ENCODE results near the gene FAM228B. TPM values are rescaled to one million over a fixed set of nuclear protein-coding genes. Genes with fewer than 3 reads are reported as not detected.

FAM228B gene
- total and polyA plus RNA-seq, 2 donors (not counting 1 experiment from before 2014, with no cell fraction given) = 9.8 to 47.2 TPM

- H3K79me2 ChIP-seq (ENCODE audit: control insufficient read depth, insufficient read depth, low read length) = peaks cover 9% of the 10 kb centered on the region
- under 1% methylated on average over 39 of the region's 44 CpGs for WGBS (ENCODE audit: insufficient coverage)
- TF ChIP-seq EZH2 (IDR thresholded peaks at IDR 0.05; ENCODE audit: borderline replicate concordance, insufficient read depth, low read depth, low read length, poor library complexity, severe bottlenecking) (no peak), CTCF (IDR thresholded peaks at IDR 0.05) (peak; percentile 98)
Measured at GRCh38 chr2:24084386-24085199, 38.7 kb upstream of the FAM228B start, which contains the start of gene TP53I3. TSS of gene TP53I3 (minus strand) at chr2:24084834. CDS start at chr2:24084326, 508 bp downstream.

More at GRCh38 chr2:24084386-24085199, 38.7 kb upstream of the FAM228B start, which contains the start of gene TP53I3:
- Histone ChIP-seq H3K9me3 (ENCODE audit: control extremely low read depth in 1 of 3, control insufficient read depth in 2 of 3, insufficient read depth in 1 of 3, low read length in 2 of 3) (no peaks in the 10 kb centered on the region), H3K4me3 (ENCODE audit: control extremely low read depth in 1 of 5, extremely low read depth in 1 of 5, insufficient read depth in 1 of 5, low read depth in 2 of 5, low read length in 4 of 5) (peak within 1 kb of the TSS; percentile 36 to 84 (median 68)), H3K9ac (ENCODE audit: low read length) (peak within 1 kb of the TSS; percentile 80), H3K36me3 (replicated peaks in 1 of 2; ENCODE audit: control extremely low read depth in 1 of 2, control insufficient read depth in 1 of 2, extremely low read depth in 1 of 2, insufficient read depth in 2 of 2, low read length in 1 of 2) (peaks cover 2 to 12% of the 10 kb centered on the region in 2 experiments), H3K4me2 (replicated peaks; ENCODE audit: low read depth, low read length, poor library complexity, severe bottlenecking) (peak within 1 kb of the TSS; percentile 95), H4K20me1 (ENCODE audit: control insufficient read depth, insufficient read depth, low read length, poor library complexity, severe bottlenecking) (no peaks in the 10 kb centered on the region), H3K27ac (ENCODE audit: low read length in 2 of 2) (peak within 1 kb of the TSS; percentile 58 to 69), H3K27me3 (replicated peaks in 1 of 4; ENCODE audit: control extremely low read depth in 1 of 4, control insufficient read depth in 3 of 4, insufficient read depth in 4 of 4, low read length in 3 of 4) (no peaks in the 10 kb centered on the region), H3K4me1 (ENCODE audit: control insufficient read depth in 2 of 2, insufficient read depth in 2 of 2, low read length in 2 of 2) (peaks cover 12 to 20% of the 10 kb centered on the region in 2 donors), H2AFZ (ENCODE audit: insufficient read depth, low read depth, low read length, poor library complexity, severe bottlenecking) (peak within 1 kb of the TSS; percentile 98)
- no peaks in the 10 kb centered on the region for H3K27me3 Mint-ChIP-seq
- DNase-seq (peak; percentile 89), ATAC-seq (ENCODE audit: low read depth) (peak; percentile 86)
- H3K4me3 Mint-ChIP-seq = peak within 1 kb of the TSS; percentile 97
- POLR2A ChIA-PET = interaction anchor here (1.0 to 1.7 kb wide), 4 partner anchors 8 to 261 kb away, joined by 3 to 22 read pairs (median 4); partner anchors contain the start of genes ATAD2B and SF3B6
- intact Hi-C loops (cut with micrococcal nuclease) = loop anchor here (1.0 to 2.0 kb wide), 7 partner anchors 8 to 260 kb away; partner anchors contain the start of genes ATAD2B, SF3B6 and WDCP
- no peaks in the 10 kb centered on the region for H3K9me3 Mint-ChIP-seq (ENCODE audit: insufficient read depth)
- H3K4me1 Mint-ChIP-seq = peaks cover 19% of the 10 kb centered on the region
- peak within 1 kb of the TSS; percentile 95 for H3K27ac Mint-ChIP-seq
- CTCF ChIA-PET = interaction anchor here (0.5 to 7.3 kb wide), 50 partner anchors 8 to 292 kb away, joined by 3 to 154 read pairs (median 5); partner anchors contain the start of genes ATAD2B, FAM228B, FKBP1B and SF3B6

Measured in B cell (primary cell).